H1 (cell line): ENCODE results near the gene OR10H1. TPM values are rescaled to one million over a fixed set of nuclear protein-coding genes. Genes with fewer than 3 reads are reported as not detected.

Experiments used
- CTCF ChIA-PET: fragments of 300-600 bp; sonication (Branson Sonifier 250); formaldehyde crosslinking; loops from one replicate; lab custom pipeline; 2021; ENCODE audit not compliant: partially characterized antibody; lab: Charles Lee
- POLR2A ChIA-PET: fragments of 300-600 bp; sonication (Branson Sonifier 250); formaldehyde crosslinking; loops from one replicate; lab custom pipeline; 2021; ENCODE audit warnings: inconsistent platforms; ENCODE audit not compliant: partially characterized antibody; lab: Charles Lee
- DNase-seq, 2 experiments: peaks; one replicate each; pipeline versions ENCODE4 v3.0.0 to v3.0.0-alpha.2; 2010 to 2022; ENCODE audit warnings: low spot score in 2 of 2, low read depth in 1 of 2, mixed read lengths in 1 of 2
- FAIRE-seq: peaks from 2 replicates; lab custom pipeline; 2011; peaks lifted over from hg19 to GRCh38; lab: Jason Lieb, UNC
- H2AFZ ChIP-seq: 2 replicates; pipeline ENCODE4 v1.8.1; 2012; ENCODE audit warnings: low read length, inconsistent platforms
- H2AK5ac ChIP-seq: 2 replicates; pipeline ENCODE4 v1.6.1; 2013; ENCODE audit warnings: low read depth, low read length
- H2BK120ac ChIP-seq: replicated peaks from 2 replicates; pipeline ENCODE3; 2013; ENCODE audit warnings: low read depth, low read length, inconsistent platforms
- H2BK12ac ChIP-seq: 2 replicates; pipeline ENCODE4 v1.6.1; 2013; ENCODE audit warnings: low read depth, low read length
- H2BK15ac ChIP-seq: 2 replicates; pipeline ENCODE4 v1.6.1; 2013; ENCODE audit warnings: low read length
- H2BK20ac ChIP-seq: 2 replicates; pipeline ENCODE4 v1.6.1; 2013; ENCODE audit warnings: low read length
- H2BK5ac ChIP-seq: 2 replicates; pipeline ENCODE4 v1.6.1; 2013; ENCODE audit warnings: low read depth, low read length
- H3K14ac ChIP-seq: 2 replicates; pipeline ENCODE4 v1.6.1; 2013; ENCODE audit warnings: inconsistent platforms; ENCODE audit not compliant: insufficient read length
- H3K18ac ChIP-seq: 2 replicates; pipeline ENCODE4 v1.6.1; 2013; ENCODE audit warnings: low read length; ENCODE audit errors: extremely low read depth
- H3K23ac ChIP-seq: 2 replicates; pipeline ENCODE4 v1.6.1; 2013; ENCODE audit warnings: inconsistent platforms; ENCODE audit not compliant: insufficient read length
- H3K23me2 ChIP-seq: 2 replicates; pipeline ENCODE4 v1.6.1; 2013; ENCODE audit warnings: low read depth, low read length
- H3K27ac ChIP-seq: 2 replicates; pipeline ENCODE4 v1.6.1; 2011; ENCODE audit warnings: low read depth, low read length, inconsistent platforms
- H3K27me3 ChIP-seq, 4 experiments: replicated peaks in 1 of 4; 1 replicate in 1 of 4; 2 replicates in 3 of 4; pipeline versions ENCODE4 v1.6.1 to v1.8.1; 2011 to 2013; ENCODE audit warnings: low read length in 3 of 4, mild to moderate bottlenecking in 3 of 4, inconsistent platforms in 2 of 4, mixed read lengths in 2 of 4, moderate library complexity in 1 of 4; ENCODE audit not compliant: control insufficient read depth in 3 of 4, insufficient read depth in 3 of 4; ENCODE audit errors: extremely low read depth in 1 of 4
- H3K36me3 ChIP-seq, 4 experiments: 2 replicates each; pipeline versions ENCODE4 v1.6.1 to v1.8.1; 2011 to 2013; ENCODE audit warnings: mild to moderate bottlenecking in 4 of 4, low read length in 3 of 4, moderate library complexity in 2 of 4, control low read depth in 1 of 4, inconsistent platforms in 1 of 4; ENCODE audit not compliant: insufficient read depth in 4 of 4, control insufficient read depth in 2 of 4
- H3K4ac ChIP-seq: replicated peaks from 2 replicates; pipeline ENCODE3; 2013; ENCODE audit warnings: low read length, low read depth, mixed read lengths, inconsistent platforms; ENCODE audit not compliant: insufficient read length
- H3K4me1 ChIP-seq, 4 experiments: replicated peaks in 1 of 4; 1 replicate in 1 of 4; 2 replicates in 3 of 4; pipeline versions ENCODE4 v1.6.1 to v1.8.1; 2011 to 2013; ENCODE audit warnings: low read length in 3 of 4, inconsistent platforms in 2 of 4, mixed read lengths in 1 of 4; ENCODE audit not compliant: insufficient read depth in 4 of 4, control insufficient read depth in 3 of 4
- H3K4me2 ChIP-seq, 2 experiments: 2 replicates each; pipeline versions ENCODE4 v1.6.1 to v1.8.1; 2011 to 2013; ENCODE audit warnings: low read depth in 2 of 2, low read length in 2 of 2, control low read depth in 1 of 2, inconsistent platforms in 1 of 2, mild to moderate bottlenecking in 1 of 2; ENCODE audit not compliant: insufficient read depth in 1 of 2
- H3K4me3 ChIP-seq, 4 experiments: fragments of 200-600, 300-600 bp in 1 of 4; sonication (generic), shearing (Covaris generic), sonication (Bioruptor Twin) in 1 of 4; 2 replicates each; pipeline versions ENCODE4 v1.5.1 to v1.8.1; 2011 to 2016; ENCODE audit warnings: low read length in 4 of 4, low read depth in 3 of 4, control low read depth in 2 of 4, inconsistent platforms in 2 of 4, mild to moderate bottlenecking in 2 of 4, mixed read lengths in 1 of 4, moderate library complexity in 1 of 4; ENCODE audit not compliant: insufficient read depth in 2 of 4; ENCODE audit errors: extremely low read depth in 1 of 4
- H3K56ac ChIP-seq: replicated peaks from 2 replicates; pipeline ENCODE3; 2013; ENCODE audit warnings: low read depth, mild to moderate bottlenecking, mixed read lengths, low read length, inconsistent platforms; ENCODE audit not compliant: insufficient read length
- H3K79me1 ChIP-seq: 2 replicates; pipeline ENCODE4 v1.6.1; 2013; ENCODE audit warnings: low read depth, low read length, control low read depth
- H3K79me2 ChIP-seq, 2 experiments: 2 replicates each; pipeline versions ENCODE4 v1.6.1 to v1.8.1; 2012 to 2013; ENCODE audit warnings: low read length in 2 of 2, mild to moderate bottlenecking in 2 of 2, inconsistent platforms in 1 of 2; ENCODE audit not compliant: insufficient read depth in 2 of 2, control insufficient read depth in 1 of 2
- H3K9ac ChIP-seq, 4 experiments: replicated peaks in 1 of 4; 1 replicate in 1 of 4; 2 replicates in 3 of 4; pipeline versions ENCODE4 v1.6.1 to v1.8.1; 2011 to 2013; ENCODE audit warnings: low read depth in 3 of 4, low read length in 3 of 4, control low read depth in 2 of 4, mild to moderate bottlenecking in 2 of 4, moderate library complexity in 2 of 4, inconsistent platforms in 1 of 4; ENCODE audit errors: extremely low read depth in 1 of 4
- H3K9me3 ChIP-seq, 2 experiments: 2 replicates each; pipeline versions ENCODE4 v1.6.1 to v1.8.1; 2012 to 2013; ENCODE audit warnings: mild to moderate bottlenecking in 2 of 2, moderate library complexity in 2 of 2, control low read depth in 1 of 2, inconsistent platforms in 1 of 2, low read depth in 1 of 2, low read length in 1 of 2, mixed read lengths in 1 of 2; ENCODE audit not compliant: insufficient read depth in 2 of 2
- H4K20me1 ChIP-seq, 2 experiments: replicated peaks in 1 of 2; 2 replicates each; pipeline versions ENCODE3 to v1.8.1; 2011 to 2013; ENCODE audit warnings: inconsistent platforms in 2 of 2, low read length in 2 of 2, mild to moderate bottlenecking in 1 of 2; ENCODE audit not compliant: insufficient read depth in 2 of 2, control insufficient read depth in 1 of 2
- H4K5ac ChIP-seq: 2 replicates; pipeline ENCODE4 v1.6.1; 2013; ENCODE audit warnings: low read length, low read depth, mixed read lengths, inconsistent platforms; ENCODE audit not compliant: insufficient read length
- H4K8ac ChIP-seq: 2 replicates; pipeline ENCODE4 v1.8.0; 2013; ENCODE audit warnings: mild to moderate bottlenecking, moderate library complexity, low read length, inconsistent platforms; ENCODE audit not compliant: insufficient read depth; ENCODE audit errors: extremely low read depth
- H4K91ac ChIP-seq: replicated peaks from 2 replicates; pipeline ENCODE3; 2013; ENCODE audit warnings: low read length, mixed read lengths, inconsistent platforms; ENCODE audit not compliant: insufficient read length
- GABPA ChIP-seq: IDR thresholded peaks from 2 replicates; pipeline ENCODE4 v1.6.1; 2011; ENCODE audit warnings: mild to moderate bottlenecking, low read length, moderate library complexity, borderline replicate concordance; ENCODE audit not compliant: insufficient read depth
- HDAC6 ChIP-seq: IDR thresholded peaks from one replicate; pipeline ENCODE4 v1.7.1; 2012; ENCODE audit warnings: low read depth, mild to moderate bottlenecking, inconsistent platforms, low read length, moderate library complexity
- KDM5A ChIP-seq: fragments of 200-600 bp; IDR thresholded peaks from 2 replicates; pipeline ENCODE4 v1.7.1; 2012; ENCODE audit warnings: mild to moderate bottlenecking, low read length, inconsistent platforms, mixed read lengths
- MAFK ChIP-seq: IDR thresholded peaks from 2 replicates; pipeline ENCODE4 v1.6.1; 2012; ENCODE audit warnings: low read depth, mild to moderate bottlenecking, improper control_type of control experiment, low read length
- NRF1 ChIP-seq: IDR thresholded peaks from 2 replicates; pipeline ENCODE4 v1.6.1; 2011; ENCODE audit warnings: mild to moderate bottlenecking, low read depth, low read length, improper control_type of control experiment
- PHF8 ChIP-seq: fragments of 200-600 bp; sonication (generic); conservative IDR thresholded peaks from 2 replicates; pipeline ENCODE4 v1.7.1; 2012; ENCODE audit warnings: low read depth, mild to moderate bottlenecking, inconsistent platforms, low read length, moderate library complexity
- POU5F1 ChIP-seq: IDR thresholded peaks from 2 replicates; pipeline ENCODE4 v1.6.1; 2011; ENCODE audit warnings: low read depth, mild to moderate bottlenecking, low read length, moderate library complexity
- RBBP5 ChIP-seq: IDR thresholded peaks from 2 replicates; pipeline ENCODE4 v1.7.1; 2012; ENCODE audit warnings: low read depth, mild to moderate bottlenecking, inconsistent platforms, low read length, moderate library complexity, borderline replicate concordance
- SP2 ChIP-seq: IDR thresholded peaks from 2 replicates; pipeline ENCODE4 v1.6.1; 2012; ENCODE audit warnings: mild to moderate bottlenecking, low read length, inconsistent platforms
- TCF12 ChIP-seq: IDR thresholded peaks from 2 replicates; pipeline ENCODE4 v1.6.1; 2011; ENCODE audit warnings: low read depth, mild to moderate bottlenecking, low read length
- TEAD4 ChIP-seq: IDR thresholded peaks from 2 replicates; pipeline ENCODE4 v1.6.1; 2012; ENCODE audit warnings: low read depth, low read length, inconsistent platforms, mixed read lengths
- YY1 ChIP-seq: IDR thresholded peaks from 2 replicates; pipeline ENCODE4 v1.6.1; 2011; ENCODE audit warnings: low read depth, mild to moderate bottlenecking, low read length
- WGBS, 2 experiments: shearing (Covaris generic) in 1 of 2; methylation state at CpG; one replicate each; pipeline versions ENCODE4 v1.1.6 to v1.1.7; 2013 to 2015; ENCODE audit warnings: low lambda C conversion rate in 2 of 2, mixed read lengths in 2 of 2, inconsistent platforms in 1 of 2, low coverage in 1 of 2, missing lambda C conversion rate in 1 of 2; ENCODE audit not compliant: insufficient replicate concordance in 2 of 2, insufficient coverage in 1 of 2, insufficient read length in 1 of 2; ENCODE audit errors: extremely low coverage in 1 of 2, missing lambda C conversion rate in 1 of 2; 5-methylcytosine and 5-hydroxymethylcytosine counted together
- polyA plus RNA-seq, 7 experiments: library from polyadenylated mRNA; depleted of rRNA in 3 of 7; stranded (reverse) in 5 of 7; unstranded in 2 of 7; fragments of >200 nt in 5 of 7; fragments of 200-250 nt in 2 of 7; gene quantifications; 1 replicate in 5 of 7; 2 replicates in 1 of 7; 4 replicates in 1 of 7; pipeline versions ENCODE4 v1.2.1 to v1.2.3, GENCODE V29; 2011 to 2013; ENCODE audit warnings: missing spikeins in 2 of 7, mixed read lengths in 2 of 7
- total RNA-seq: library from RNA; stranded (reverse); fragmentation: NEBNext Ultra II Directional; extraction: Animal tissue kit (Norgen Biotek cat#: 25700); gene quantifications from 2 replicates; pipeline ENCODE4 v1.2.1, GENCODE V29; 2021

Gene OR10H1
- total and polyA plus RNA-seq, 2 of the 8 experiments (the other 6 are each of a cell fraction or from before 2014, with no cell fraction given), result not detected

- Histone ChIP-seq H3K36me3 (no peaks in the 10 kb centered on the region), H3K27me3 (no peaks in the 10 kb centered on the region), H3K4me3 (no peak overlapping the region), H3K23me2 (no peaks in the 10 kb centered on the region), H2AK5ac (no peak overlapping the region), H3K18ac (no peak overlapping the region), H2BK120ac (no peak overlapping the region), H3K14ac (no peak overlapping the region), H4K20me1 (no peaks in the 10 kb centered on the region), H2AFZ (no peak overlapping the region), H3K27ac (no peak overlapping the region), H3K4me2 (no peak overlapping the region), H3K4me1 (no peaks in the 10 kb centered on the region), H3K9ac (no peak overlapping the region), H4K8ac (no peak overlapping the region), H3K79me1 (no peaks in the 10 kb centered on the region), H3K79me2 (no peaks in the 10 kb centered on the region), H3K23ac (no peak overlapping the region), H3K4ac (no peak overlapping the region), H2BK12ac (no peak overlapping the region), H2BK20ac (no peak overlapping the region), H3K56ac (no peak overlapping the region), H4K5ac (no peak overlapping the region), H4K91ac (no peak overlapping the region), H3K9me3 (peaks cover 63 to 90% of the 10 kb centered on the region in 2 experiments), H2BK15ac (no peak overlapping the region), H2BK5ac (no peak overlapping the region)
- TF ChIP-seq KDM5A (no peak), MAFK (no peak), SP2 (no peak), TCF12 (no peak), POU5F1 (no peak), YY1 (no peak), PHF8 (no peak), RBBP5 (no peak), TEAD4 (no peak), NRF1 (no peak), HDAC6 (no peak), GABPA (no peak)
- FAIRE-seq, result no peak
- DNase-seq, result no peak
- ChIA-PET POLR2A (no interaction called here), CTCF (no interaction called here)
- 83% methylated on average over 10 of the region's 10 CpGs; no CpG with 5 or more reads in 1 of the 2 experiments for WGBS, 2 experiments
These were observed 13.8 kb upstream of the OR10H1 start for GRCh38 chr19:15829306-15829698.
